PC-3 (cell line): ENCODE measurements around the gene PACSIN2. TPM values are rescaled to one million over a fixed set of nuclear protein-coding genes. Genes with fewer than 3 reads are reported as not detected.

Experiments used
- ATAC-seq: fragments of 200-7000 bp; cut with Tn5 transposase; 2 replicates; pipeline ENCODE4 v1.9.1; 2020; ENCODE audit warnings: mild to moderate bottlenecking, moderate library complexity
- BruUV-seq: library from RNA; stranded (reverse); fragments of 400-500 nt; replicated peaks from 2 replicates; lab custom pipeline; 2021; lab: Mats Ljungman, UMichigan
- CTCF ChIA-PET: fragments of 300-600 bp; sonication (Branson Sonifier 250); formaldehyde crosslinking; loops from one replicate; lab custom pipeline; 2022; ENCODE audit warnings: antibody characterized with exemption; lab: Charles Lee
- POLR2A ChIA-PET: fragments of 300-600 bp; sonication (Branson Sonifier 250); formaldehyde crosslinking; loops from one replicate; lab custom pipeline; 2022; ENCODE audit warnings: antibody characterized with exemption; ENCODE audit not compliant: unreplicated experiment; lab: Charles Lee
- DNase-seq: peaks from one replicate; pipeline ENCODE4 v3.0.0-alpha.2; 2015
- H2AFZ ChIP-seq: fragments of 300-600 bp; sonication (generic); 2 replicates; pipeline ENCODE4 v1.6.0; 2016; ENCODE audit warnings: antibody characterized with exemption, low read length
- H3F3A ChIP-seq: fragments of 300-600 bp; sonication (generic); one replicate; pipeline ENCODE4 v1.6.0; 2017; ENCODE audit warnings: antibody characterized with exemption, low read length, control low read depth, mild to moderate bottlenecking; ENCODE audit not compliant: unreplicated experiment
- H3K27ac ChIP-seq: fragments of 300-600 bp; sonication (generic); 2 replicates; pipeline ENCODE4 v1.5.1; 2016; ENCODE audit warnings: mild to moderate bottlenecking, low read length
- H3K27me3 ChIP-seq: fragments of 300-600 bp; sonication (generic); 2 replicates; pipeline ENCODE4 v1.6.1; 2016; ENCODE audit warnings: low read length, mixed read lengths
- H3K36me3 ChIP-seq: fragments of 300-600 bp; sonication (generic); 2 replicates; pipeline ENCODE4 v1.6.1; 2016; ENCODE audit warnings: low read depth, mixed run types, low read length, mixed read lengths
- H3K4me1 ChIP-seq: fragments of 300-600 bp; sonication (generic); 2 replicates; pipeline ENCODE4 v1.5.1; 2016; ENCODE audit warnings: low read length; ENCODE audit not compliant: insufficient read depth
- H3K4me2 ChIP-seq: fragments of 300-600 bp; sonication (generic); 2 replicates; pipeline ENCODE4 v1.6.0; 2016; ENCODE audit warnings: low read length
- H3K4me3 ChIP-seq: fragments of 300-600 bp; sonication (generic); 2 replicates; pipeline ENCODE4 v1.5.1; 2016; ENCODE audit warnings: mild to moderate bottlenecking, low read length, mixed read lengths
- H3K79me2 ChIP-seq: fragments of 300-600 bp; sonication (generic); 2 replicates; pipeline ENCODE4 v1.6.1; 2017; ENCODE audit warnings: low read length, mixed read lengths
- H3K9ac ChIP-seq: fragments of 300-600 bp; sonication (generic); 2 replicates; pipeline ENCODE4 v1.6.0; 2016; ENCODE audit warnings: mild to moderate bottlenecking, low read length
- H3K9me2 ChIP-seq: fragments of 300-600 bp; sonication (generic); replicated peaks from 2 replicates; pipeline ENCODE4 v1.6.1; 2016; ENCODE audit warnings: mixed run types, low read length, mixed read lengths
- H3K9me3 ChIP-seq: fragments of 300-600 bp; sonication (generic); 2 replicates; pipeline ENCODE4 v1.6.1; 2016; ENCODE audit warnings: low read length, mixed read lengths
- H4K20me1 ChIP-seq: fragments of 300-600 bp; sonication (generic); 2 replicates; pipeline ENCODE4 v1.6.1; 2016; ENCODE audit warnings: low read length, mixed read lengths
- EZH2 ChIP-seq: fragments of 300-600 bp; sonication (generic); IDR thresholded peaks from one replicate; pipeline ENCODE4 v1.6.1; 2017; ENCODE audit warnings: antibody characterized with exemption, mild to moderate bottlenecking, low read length; ENCODE audit not compliant: unreplicated experiment
- EZH2phosphoT487 ChIP-seq: fragments of 300-600 bp; sonication (generic); IDR thresholded peaks from 2 replicates; pipeline ENCODE4 v1.6.1; 2018; ENCODE audit warnings: mild to moderate bottlenecking, antibody characterized with exemption, low read length, borderline replicate concordance
- intact Hi-C: fragments of 100-400 bp; cut with micrococcal nuclease; formaldehyde crosslinking; loops from 2 replicates; pipeline ENCODE4 v1.9.0; 2023
- total RNA-seq: library from RNA; depleted of rRNA; stranded (reverse); fragments of >200 nt; gene quantifications from 2 replicates; pipeline ENCODE4 v1.2.3, GENCODE V29; 2014
- TF ChIP-seq, protein P1 (sequence below): fragments of 300-600 bp; sonication (generic); conservative IDR thresholded peaks from 2 replicates; pipeline ENCODE4 v1.5.1; 2017; ENCODE audit warnings: antibody characterized with exemption, low read depth, mild to moderate bottlenecking, low read length

Gene PACSIN2
- total RNA-seq, 1 experiment from 2014 or later = 25.7 TPM

DNA sequence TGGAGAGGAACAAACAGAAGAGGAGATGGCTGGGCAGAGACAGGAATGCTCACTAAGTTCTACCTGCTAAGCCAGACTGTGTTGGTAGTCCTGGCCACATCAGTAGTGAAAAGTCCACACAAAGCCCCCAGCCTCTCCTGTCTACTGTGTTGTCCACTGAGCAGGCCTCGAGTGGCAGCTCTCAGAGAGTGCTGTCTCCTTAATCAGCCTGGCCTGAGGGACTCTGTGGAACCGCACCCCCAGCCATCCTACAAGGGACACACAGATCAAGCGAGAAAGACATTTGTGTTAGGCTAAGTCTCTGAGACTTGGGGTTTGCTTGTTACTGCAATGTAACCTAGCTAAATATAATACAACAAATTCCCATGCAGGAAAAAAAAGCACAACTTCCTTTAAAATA lies 71.0 kb downstream of the PACSIN2 start:
- Histone ChIP-seq H3K9me3 (no peaks in the 10 kb centered on the region), H3K4me2 (no peak overlapping the region), H3K36me3 (no peaks in the 10 kb centered on the region), H3K4me1 (peaks cover 53% of the 10 kb centered on the region), H3K9me2 (no peaks in the 10 kb centered on the region), H2AFZ (no peak overlapping the region), H3K9ac (no peak overlapping the region), H4K20me1 (no peaks in the 10 kb centered on the region), H3K27ac (no peak overlapping the region), H3K27me3 (no peaks in the 10 kb centered on the region), H3K79me2 (peaks cover 67% of the 10 kb centered on the region), H3K4me3 (no peak overlapping the region), H3F3A (peaks cover 11% of the 10 kb centered on the region)
- no TSS peak for BruUV-seq
- POLR2A ChIA-PET = no interaction called here
- CTCF ChIA-PET = no interaction called here
- DNase-seq = no peak
- TF ChIP-seq EZH2 (no peak), EZH2phosphoT487 (no peak)
- TF ChIP-seq, protein P1, sequence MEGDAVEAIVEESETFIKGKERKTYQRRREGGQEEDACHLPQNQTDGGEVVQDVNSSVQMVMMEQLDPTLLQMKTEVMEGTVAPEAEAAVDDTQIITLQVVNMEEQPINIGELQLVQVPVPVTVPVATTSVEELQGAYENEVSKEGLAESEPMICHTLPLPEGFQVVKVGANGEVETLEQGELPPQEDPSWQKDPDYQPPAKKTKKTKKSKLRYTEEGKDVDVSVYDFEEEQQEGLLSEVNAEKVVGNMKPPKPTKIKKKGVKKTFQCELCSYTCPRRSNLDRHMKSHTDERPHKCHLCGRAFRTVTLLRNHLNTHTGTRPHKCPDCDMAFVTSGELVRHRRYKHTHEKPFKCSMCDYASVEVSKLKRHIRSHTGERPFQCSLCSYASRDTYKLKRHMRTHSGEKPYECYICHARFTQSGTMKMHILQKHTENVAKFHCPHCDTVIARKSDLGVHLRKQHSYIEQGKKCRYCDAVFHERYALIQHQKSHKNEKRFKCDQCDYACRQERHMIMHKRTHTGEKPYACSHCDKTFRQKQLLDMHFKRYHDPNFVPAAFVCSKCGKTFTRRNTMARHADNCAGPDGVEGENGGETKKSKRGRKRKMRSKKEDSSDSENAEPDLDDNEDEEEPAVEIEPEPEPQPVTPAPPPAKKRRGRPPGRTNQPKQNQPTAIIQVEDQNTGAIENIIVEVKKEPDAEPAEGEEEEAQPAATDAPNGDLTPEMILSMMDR = no peak
- no peak for ATAC-seq
- intact Hi-C loops = no loop called here

- Histone ChIP-seq H3K4me1 (peaks cover 55% of the 10 kb centered on the region), H3K27me3 (no peaks in the 10 kb centered on the region), H3K9me3 (no peaks in the 10 kb centered on the region), H3K9me2 (no peaks in the 10 kb centered on the region), H2AFZ (no peak overlapping the region), H3F3A (peaks cover 11% of the 10 kb centered on the region), H3K4me3 (no peak overlapping the region), H3K27ac (no peak overlapping the region), H3K79me2 (peaks cover 66% of the 10 kb centered on the region), H4K20me1 (no peaks in the 10 kb centered on the region), H3K4me2 (no peak overlapping the region), H3K36me3 (no peaks in the 10 kb centered on the region), H3K9ac (no peak overlapping the region)
- no TSS peak for BruUV-seq
- ChIA-PET CTCF (no interaction called here), POLR2A (no interaction called here)
- TF ChIP-seq, protein P1 = no peak
- no peak for TF ChIP-seq EZH2phosphoT487
- TF ChIP-seq EZH2 = no peak
- no peak for DNase-seq
- ATAC-seq = no peak
- intact Hi-C loops = no loop called here
Measured at GRCh38 chr22:42942351-42942750, 72.6 kb downstream of the PACSIN2 start.

- H3K27ac ChIP-seq = peak overlapping the region; percentile 99
- intact Hi-C loops = loop anchor here (1.0 kb wide), 1 partner anchor 55 kb away; no protein-coding TSS in a partner anchor
- H3K9me3 ChIP-seq = no peaks in the 10 kb centered on the region
- H3K4me3 ChIP-seq = peak overlapping the region; percentile 49
- no peaks in the 10 kb centered on the region for H3K36me3 ChIP-seq
- peak; percentile 87 for ATAC-seq
- peak; percentile 93 for DNase-seq
- H3F3A ChIP-seq = peaks cover 11% of the 10 kb centered on the region
- peak overlapping the region; percentile 81 for H3K4me2 ChIP-seq
- TF ChIP-seq EZH2phosphoT487 = no peak
- TF ChIP-seq, protein P1 = no peak
- no TSS peak for BruUV-seq
- H4K20me1 ChIP-seq = no peaks in the 10 kb centered on the region
- H3K79me2 ChIP-seq = peaks cover 67% of the 10 kb centered on the region
- H3K9me2 ChIP-seq = no peaks in the 10 kb centered on the region
- ChIA-PET POLR2A (interaction anchor here (0.6 kb wide), 1 partner anchor 16 kb away, joined by 10 read pairs; no protein-coding TSS in a partner anchor), CTCF (interaction anchor here (0.5 to 0.6 kb wide), 3 partner anchors 55 to 109 kb away, joined by 4 to 9 read pairs (median 5); no protein-coding TSS in a partner anchor)
- no peaks in the 10 kb centered on the region for H3K27me3 ChIP-seq
- peaks cover 45% of the 10 kb centered on the region for H3K4me1 ChIP-seq
- H3K9ac ChIP-seq = peak overlapping the region; percentile 85
- no peak overlapping the region for H2AFZ ChIP-seq
Measured at GRCh38 chr22:42939941-42940653, 74.9 kb downstream of the PACSIN2 start.
